ENCODE data around the gene SLC20A1.

Gene SLC20A1

DNA sequence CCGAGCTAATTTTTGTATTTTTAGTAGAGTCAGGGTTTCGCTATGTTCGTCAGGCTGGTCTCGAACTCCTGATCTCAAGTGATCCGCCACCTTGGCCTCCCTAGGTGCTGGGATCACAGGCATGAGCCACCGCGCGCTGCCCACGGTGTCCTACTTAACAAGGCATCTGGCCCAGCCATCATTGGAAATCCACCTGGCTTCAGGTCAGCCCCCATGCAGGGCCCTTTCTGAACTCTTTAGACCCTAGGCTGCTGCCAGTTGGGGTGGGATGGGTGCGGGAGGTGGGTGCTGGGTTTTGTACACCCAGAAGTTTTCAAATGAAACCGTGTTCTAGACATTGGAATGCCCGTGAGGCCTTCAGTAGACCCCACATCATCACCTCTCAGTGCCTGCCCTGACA lies 48.4 kb downstream of the SLC20A1 start:
- Histone ChIP-seq H3K4me3 (ENCODE audit: low read depth in 1 of 2, low read length in 2 of 2) (no peak overlapping the region), H3K4me1 (ENCODE audit: insufficient read depth, low read length) (peaks cover 35% of the 10 kb centered on the region), H3K27ac (ENCODE audit: low read length) (no peak overlapping the region; the same call in 1 of the 2 replicates), H2AFZ (ENCODE audit: low read depth, low read length) (no peak overlapping the region), H3K27me3 (ENCODE audit: insufficient read depth, low read length, poor library complexity) (no peaks in the 10 kb centered on the region), H3K9me3 (ENCODE audit: insufficient read depth, low read length, severe bottlenecking) (no peaks in the 10 kb centered on the region), H3K36me3 (ENCODE audit: insufficient read depth, low read length) (no peaks in the 10 kb centered on the region), H3K4me2 (ENCODE audit: insufficient read depth, low read length) (no peak overlapping the region), H3K79me2 (ENCODE audit: insufficient read depth, low read length) (no peaks in the 10 kb centered on the region), H3K9ac (ENCODE audit: low read depth, low read length) (no peak overlapping the region), H4K20me1 (ENCODE audit: insufficient read depth, low read length) (no peaks in the 10 kb centered on the region)
- no peak for TF ChIP-seq EZH2 (IDR thresholded peaks at IDR 0.05; ENCODE audit: borderline replicate concordance, low read depth, low read length, severe bottlenecking)
- TF ChIP-seq, protein P1, sequence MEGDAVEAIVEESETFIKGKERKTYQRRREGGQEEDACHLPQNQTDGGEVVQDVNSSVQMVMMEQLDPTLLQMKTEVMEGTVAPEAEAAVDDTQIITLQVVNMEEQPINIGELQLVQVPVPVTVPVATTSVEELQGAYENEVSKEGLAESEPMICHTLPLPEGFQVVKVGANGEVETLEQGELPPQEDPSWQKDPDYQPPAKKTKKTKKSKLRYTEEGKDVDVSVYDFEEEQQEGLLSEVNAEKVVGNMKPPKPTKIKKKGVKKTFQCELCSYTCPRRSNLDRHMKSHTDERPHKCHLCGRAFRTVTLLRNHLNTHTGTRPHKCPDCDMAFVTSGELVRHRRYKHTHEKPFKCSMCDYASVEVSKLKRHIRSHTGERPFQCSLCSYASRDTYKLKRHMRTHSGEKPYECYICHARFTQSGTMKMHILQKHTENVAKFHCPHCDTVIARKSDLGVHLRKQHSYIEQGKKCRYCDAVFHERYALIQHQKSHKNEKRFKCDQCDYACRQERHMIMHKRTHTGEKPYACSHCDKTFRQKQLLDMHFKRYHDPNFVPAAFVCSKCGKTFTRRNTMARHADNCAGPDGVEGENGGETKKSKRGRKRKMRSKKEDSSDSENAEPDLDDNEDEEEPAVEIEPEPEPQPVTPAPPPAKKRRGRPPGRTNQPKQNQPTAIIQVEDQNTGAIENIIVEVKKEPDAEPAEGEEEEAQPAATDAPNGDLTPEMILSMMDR (IDR thresholded peaks at IDR 0.05; ENCODE audit: borderline replicate concordance, extremely low read depth, low read length, poor library complexity, severe bottlenecking), result no peak
- ATAC-seq (ENCODE audit: insufficient read depth, low read depth), result no peak
- DNase-seq, result no peak

DNA sequence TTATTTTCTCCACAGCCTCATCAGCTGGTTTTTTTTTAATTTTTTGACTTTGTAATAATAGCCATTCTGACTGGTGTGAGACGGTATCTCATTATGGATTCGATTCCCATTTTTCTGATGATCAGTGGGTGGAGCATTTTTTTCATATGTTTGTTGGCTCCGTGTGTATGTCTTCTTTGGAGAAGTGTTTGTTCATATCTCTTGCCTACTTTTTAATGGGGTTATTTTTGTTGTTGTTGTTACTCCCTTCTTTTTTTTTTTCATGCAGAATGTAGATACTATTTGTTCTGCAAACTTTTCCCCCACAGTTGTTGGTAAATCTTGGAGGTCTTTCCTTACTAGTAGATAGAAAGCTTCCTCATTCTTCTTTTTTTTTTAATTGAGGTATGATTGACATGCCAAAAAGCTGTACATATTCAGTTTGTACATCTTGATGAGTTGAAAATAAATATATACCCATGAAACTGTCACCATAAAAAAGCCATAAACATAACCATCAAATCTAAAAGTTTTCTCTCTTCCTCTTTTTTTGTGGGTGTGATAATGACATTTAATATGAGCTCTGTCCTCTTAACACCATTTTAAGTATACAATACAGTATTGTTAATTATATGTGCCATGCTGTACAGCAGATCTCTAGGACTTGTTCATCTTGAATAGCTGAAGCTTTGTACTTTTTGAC lies 53.2 kb downstream of the SLC20A1 start:
- Histone ChIP-seq H3K79me2 (ENCODE audit: insufficient read depth, low read length) (no peaks in the 10 kb centered on the region), H4K20me1 (ENCODE audit: insufficient read depth, low read length) (no peaks in the 10 kb centered on the region), H3K4me2 (ENCODE audit: insufficient read depth, low read length) (no peak overlapping the region), H2AFZ (ENCODE audit: low read depth, low read length) (no peak overlapping the region), H3K27me3 (ENCODE audit: insufficient read depth, low read length, poor library complexity) (no peaks in the 10 kb centered on the region), H3K9me3 (ENCODE audit: insufficient read depth, low read length, severe bottlenecking) (no peaks in the 10 kb centered on the region), H3K4me1 (ENCODE audit: insufficient read depth, low read length) (0 out of 2 replicates have a peak, but pooled peaks cover 3% of the 10 kb centered on the region), H3K4me3 (ENCODE audit: low read depth in 1 of 2, low read length in 2 of 2) (no peak overlapping the region), H3K36me3 (ENCODE audit: insufficient read depth, low read length) (no peaks in the 10 kb centered on the region), H3K27ac (ENCODE audit: low read length) (no peak overlapping the region), H3K9ac (ENCODE audit: low read depth, low read length) (no peak overlapping the region)
- ATAC-seq (ENCODE audit: insufficient read depth, low read depth) (no peak), DNase-seq (no peak)
- TF ChIP-seq, protein P1 (IDR thresholded peaks at IDR 0.05; ENCODE audit: borderline replicate concordance, extremely low read depth, low read length, poor library complexity, severe bottlenecking), result no peak
- TF ChIP-seq EZH2 (IDR thresholded peaks at IDR 0.05; ENCODE audit: borderline replicate concordance, low read depth, low read length, severe bottlenecking), result no peak

GRCh38 chr2:112699984-112700667 lies 54.4 kb downstream of the SLC20A1 start:
- Histone ChIP-seq H3K27me3 (ENCODE audit: insufficient read depth, low read length, poor library complexity) (no peaks in the 10 kb centered on the region), H3K4me3 (ENCODE audit: low read depth in 1 of 2, low read length in 2 of 2) (no peak overlapping the region), H2AFZ (ENCODE audit: low read depth, low read length) (no peak overlapping the region), H3K27ac (ENCODE audit: low read length) (no peak overlapping the region), H3K4me2 (ENCODE audit: insufficient read depth, low read length) (no peak overlapping the region), H3K36me3 (ENCODE audit: insufficient read depth, low read length) (no peaks in the 10 kb centered on the region), H4K20me1 (ENCODE audit: insufficient read depth, low read length) (no peaks in the 10 kb centered on the region), H3K79me2 (ENCODE audit: insufficient read depth, low read length) (no peaks in the 10 kb centered on the region), H3K4me1 (ENCODE audit: insufficient read depth, low read length) (peaks cover 5% of the 10 kb centered on the region), H3K9me3 (ENCODE audit: insufficient read depth, low read length, severe bottlenecking) (no peaks in the 10 kb centered on the region), H3K9ac (ENCODE audit: low read depth, low read length) (no peak overlapping the region)
- no peak for ATAC-seq (ENCODE audit: insufficient read depth, low read depth)
- TF ChIP-seq, protein P1 (IDR thresholded peaks at IDR 0.05; ENCODE audit: borderline replicate concordance, extremely low read depth, low read length, poor library complexity, severe bottlenecking), result no peak
- no peak for TF ChIP-seq EZH2 (IDR thresholded peaks at IDR 0.05; ENCODE audit: borderline replicate concordance, low read depth, low read length, severe bottlenecking)
- DNase-seq, result no peak

Data from DND-41 (cell line).